Measurements from ENCODE around the gene RANGRF.

The RANGRF gene

DNA sequence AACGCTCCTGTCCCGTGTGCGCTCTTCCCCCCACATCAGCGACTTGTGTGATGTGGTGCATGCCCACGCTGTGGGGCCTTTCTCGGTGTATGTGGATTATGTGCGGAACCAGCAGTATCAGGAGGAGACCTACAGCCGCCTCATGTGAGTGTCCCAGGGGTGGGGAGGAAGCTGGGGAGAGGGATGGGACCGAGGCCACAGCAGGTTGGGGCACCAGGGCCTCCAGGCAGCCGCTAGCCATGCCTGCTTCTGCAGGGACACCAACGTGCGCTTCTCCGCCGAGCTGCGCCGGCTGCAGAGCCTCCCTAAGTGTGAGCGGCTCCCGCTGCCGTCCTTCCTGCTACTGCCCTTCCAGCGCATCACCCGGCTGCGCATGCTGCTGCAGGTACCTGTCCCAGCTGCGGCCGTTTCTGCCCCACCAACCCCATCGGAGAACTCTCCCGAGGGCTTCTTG, 27.3 kb downstream of the RANGRF start:
- DNase-seq: no peak

DNA sequence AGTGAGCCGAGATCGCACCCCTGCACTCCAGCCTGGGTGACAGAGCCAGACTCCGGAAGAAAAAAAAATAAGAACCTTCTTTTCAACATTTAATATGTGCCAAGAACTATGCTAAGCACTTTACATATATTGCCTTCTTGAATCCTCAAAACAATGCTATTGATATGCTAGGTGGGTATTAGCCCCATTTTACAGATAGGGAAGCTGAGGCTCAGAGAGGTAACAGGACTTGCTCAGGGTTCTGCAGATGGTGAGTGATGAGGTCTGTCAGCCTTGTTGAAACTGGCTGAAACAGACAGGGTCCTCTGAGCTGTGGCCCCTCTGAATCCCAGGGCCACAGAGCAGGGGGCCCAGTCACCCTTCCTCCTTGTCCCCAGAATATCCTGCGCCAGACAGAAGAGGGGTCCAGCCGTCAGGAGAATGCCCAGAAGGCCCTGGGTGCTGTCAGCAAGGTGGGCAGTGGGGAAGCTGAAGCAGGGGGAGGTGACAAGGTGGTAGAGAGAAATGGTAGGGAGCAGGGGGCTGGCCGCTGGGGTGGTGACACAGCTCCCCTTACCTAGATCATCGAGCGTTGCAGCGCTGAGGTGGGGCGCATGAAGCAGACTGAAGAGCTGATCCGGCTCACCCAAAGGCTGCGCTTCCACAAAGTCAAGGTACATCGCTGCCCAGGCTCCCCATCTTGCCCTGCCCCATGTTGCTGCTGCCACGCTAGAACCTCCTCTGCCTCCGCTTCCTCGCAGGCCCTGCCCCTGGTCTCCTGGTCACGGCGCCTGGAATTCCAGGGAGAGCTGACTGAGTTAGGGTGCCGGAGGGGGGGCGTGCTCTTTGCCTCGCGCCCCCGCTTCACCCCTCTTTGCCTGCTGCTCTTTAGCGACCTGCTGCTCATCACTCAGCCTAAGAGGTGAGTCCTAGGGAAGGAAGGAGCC, 29.8 kb downstream of the RANGRF start:
- DNase-seq: no peak

DNA sequence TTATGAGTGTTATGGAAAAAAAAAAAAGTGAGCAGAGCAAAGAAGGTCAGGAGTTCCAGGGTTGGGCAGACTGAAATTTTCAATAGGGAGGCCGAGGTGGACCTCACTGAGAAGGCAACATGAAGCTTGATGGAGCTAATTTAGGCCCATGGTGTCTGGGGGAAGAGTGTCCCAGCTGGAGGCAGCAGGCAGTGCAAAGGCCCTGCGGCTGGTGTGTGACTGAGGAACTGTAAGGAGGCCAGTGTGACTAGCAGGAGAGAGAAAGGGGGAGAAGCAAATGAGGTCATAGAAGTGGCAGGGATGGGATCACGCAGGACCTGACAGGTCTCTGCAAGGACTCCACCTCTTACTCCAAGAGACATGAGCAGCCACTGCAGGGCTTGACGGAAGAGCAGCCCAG, 31.8 kb downstream of the RANGRF start:
- no peak for DNase-seq

DNA sequence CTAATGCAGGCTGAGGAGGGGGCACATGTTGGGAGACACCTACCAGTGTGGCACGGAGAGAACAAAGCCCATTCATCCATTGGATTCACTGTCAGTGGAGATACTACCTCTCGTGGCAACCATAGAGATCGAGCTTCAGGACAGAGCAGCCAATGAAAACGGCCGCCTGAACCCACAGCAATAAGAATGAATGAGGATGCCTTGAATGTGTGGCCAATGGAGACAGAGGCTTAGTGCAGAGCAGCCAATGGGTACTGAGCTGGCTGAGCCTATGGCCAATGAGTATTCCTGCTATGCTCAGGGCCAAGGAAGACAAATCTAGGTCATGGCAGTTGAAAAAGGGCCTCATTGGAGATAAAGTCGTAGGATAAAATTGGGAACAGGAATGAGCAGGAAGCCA, 32.5 kb downstream of the RANGRF start:
- no peak for DNase-seq

DNA sequence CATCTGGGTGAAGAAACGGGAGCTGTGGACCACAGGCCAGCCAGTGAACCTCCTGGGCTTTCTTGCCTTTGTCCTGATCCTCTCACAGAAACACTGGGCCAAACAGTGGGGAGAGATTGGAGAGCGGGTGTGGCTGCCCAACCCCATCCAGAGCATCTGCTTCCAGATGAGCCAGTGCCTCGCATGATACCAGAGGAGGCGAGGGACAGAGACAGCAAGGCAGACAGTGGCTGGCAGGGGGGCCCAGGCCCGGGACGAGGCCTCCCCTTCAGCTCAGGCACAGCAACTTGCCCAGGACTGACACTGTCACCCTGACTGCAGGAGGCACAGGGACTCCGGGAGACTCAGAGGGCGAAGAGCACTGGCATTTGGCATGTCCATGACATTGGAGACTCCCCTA, 33.6 kb downstream of the RANGRF start:
- DNase-seq: no peak

DNA sequence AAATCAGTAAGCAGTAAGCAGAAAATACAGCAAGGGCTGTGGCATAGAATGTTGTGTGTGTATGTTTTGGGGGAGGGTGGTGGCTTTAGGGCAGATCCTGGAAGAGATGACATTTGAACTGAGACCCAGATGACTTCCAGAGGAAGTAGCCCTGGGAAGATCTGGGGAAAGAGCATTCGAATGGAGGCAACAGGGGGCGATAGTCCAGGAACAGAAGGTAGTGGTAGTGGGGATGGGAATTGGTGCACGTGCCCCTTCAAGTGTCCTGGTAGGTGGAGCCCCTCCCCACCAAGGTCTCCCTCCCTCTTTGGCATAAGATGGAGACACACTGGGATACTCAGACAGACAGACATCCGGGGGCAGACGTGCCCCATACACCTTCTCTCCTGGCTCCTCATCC, 35.7 kb downstream of the RANGRF start:
- DNase-seq: no peak

DNA sequence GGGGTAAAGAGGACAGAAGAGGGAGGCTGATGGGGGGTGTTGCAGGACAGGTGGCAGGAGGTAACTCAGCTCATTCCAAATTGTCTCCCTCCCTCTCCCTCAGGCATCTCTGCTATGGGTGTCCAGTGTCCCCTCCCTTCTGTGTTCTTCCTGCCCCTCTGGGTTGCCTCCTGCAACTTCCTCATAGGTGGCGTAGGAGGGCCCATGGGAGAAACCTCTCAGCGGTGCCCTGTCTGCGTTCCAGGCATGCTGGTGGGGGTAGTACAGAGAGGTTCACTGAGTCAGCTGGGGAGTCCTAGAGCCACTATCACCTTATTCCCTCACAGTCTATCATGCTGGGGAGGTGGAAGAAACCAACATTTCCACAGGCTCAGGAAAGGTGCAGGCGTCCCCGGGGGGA, 36.5 kb downstream of the RANGRF start:
- no peak for DNase-seq

DNA sequence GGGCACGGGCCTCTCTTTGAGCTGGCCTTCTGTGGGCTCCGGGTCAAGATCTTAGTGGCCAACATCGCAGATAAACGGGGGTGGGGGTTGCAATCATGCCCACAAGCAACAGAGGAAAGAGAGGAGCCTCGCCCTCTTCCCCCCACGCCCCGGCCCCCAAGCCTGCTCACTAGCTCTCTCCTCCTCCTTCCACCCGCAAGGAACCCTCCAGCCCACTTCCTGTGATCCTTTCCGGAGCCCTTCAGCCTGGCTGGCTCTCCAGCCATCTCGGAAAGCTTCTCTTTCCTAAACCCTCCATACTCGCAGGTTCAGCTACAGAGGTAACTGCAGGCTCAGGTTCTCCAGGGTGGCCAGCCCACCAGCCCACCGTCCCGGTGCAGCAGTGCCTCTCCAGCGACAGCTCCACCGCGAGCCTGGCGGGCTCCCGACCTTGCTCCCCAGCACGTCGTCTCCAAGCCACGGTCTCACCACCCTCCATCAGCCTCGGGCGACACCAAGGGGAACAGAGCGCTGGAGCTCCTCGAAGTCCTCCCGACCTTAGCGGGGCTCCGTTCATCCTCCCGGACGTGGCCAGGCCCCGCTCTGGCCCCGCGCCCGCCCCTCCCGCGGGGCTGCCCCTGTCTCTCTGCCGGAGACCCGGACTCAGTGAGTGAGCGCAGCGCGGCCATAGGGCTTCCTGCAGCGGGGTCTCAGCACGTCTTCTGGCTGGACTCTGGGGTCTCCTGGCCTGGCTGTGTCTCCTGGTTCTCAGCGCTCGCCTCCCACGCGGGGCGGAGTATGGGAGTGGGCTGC, 38.2 kb downstream of the RANGRF start:
- DNase-seq: peak; percentile 74

DNA sequence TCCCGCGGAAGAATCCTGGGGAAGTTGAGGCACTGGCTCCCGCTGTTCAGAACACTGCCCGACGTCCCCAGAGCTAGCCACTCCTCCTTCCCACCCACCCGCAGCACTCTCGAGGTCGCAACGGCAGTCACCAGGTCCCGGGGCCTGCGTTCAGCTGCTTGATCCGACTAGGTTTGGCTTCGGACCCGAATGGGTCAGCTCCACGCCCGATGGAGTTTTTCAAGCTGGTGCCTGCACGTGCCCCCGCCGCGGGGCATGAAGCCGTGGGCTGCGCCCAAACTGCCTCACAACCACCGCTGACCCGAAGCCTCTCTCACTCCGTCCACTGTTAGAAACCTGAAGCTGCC, 38.8 kb downstream of the RANGRF start:
- no peak for DNase-seq

DNA sequence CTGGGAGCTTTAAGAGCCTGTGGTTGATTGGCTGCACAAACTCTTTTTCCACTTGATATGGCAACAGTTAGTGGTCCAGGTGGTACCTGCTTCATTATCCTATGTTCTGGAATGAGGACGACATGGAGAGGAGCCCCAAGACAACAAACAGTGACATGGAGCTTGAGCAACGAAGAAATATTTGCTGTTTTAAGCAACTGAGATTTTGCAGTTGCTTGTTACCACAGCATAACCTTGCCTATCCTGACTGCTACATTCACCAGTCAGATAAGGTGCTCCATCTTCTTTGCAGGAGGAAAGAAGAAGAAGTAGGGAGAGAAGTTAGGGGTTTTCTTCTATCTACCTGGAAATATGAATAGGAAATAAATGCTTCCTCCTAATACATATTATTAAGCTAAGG, 43.7 kb downstream of the RANGRF start:
- DNase-seq: no peak

DNA sequence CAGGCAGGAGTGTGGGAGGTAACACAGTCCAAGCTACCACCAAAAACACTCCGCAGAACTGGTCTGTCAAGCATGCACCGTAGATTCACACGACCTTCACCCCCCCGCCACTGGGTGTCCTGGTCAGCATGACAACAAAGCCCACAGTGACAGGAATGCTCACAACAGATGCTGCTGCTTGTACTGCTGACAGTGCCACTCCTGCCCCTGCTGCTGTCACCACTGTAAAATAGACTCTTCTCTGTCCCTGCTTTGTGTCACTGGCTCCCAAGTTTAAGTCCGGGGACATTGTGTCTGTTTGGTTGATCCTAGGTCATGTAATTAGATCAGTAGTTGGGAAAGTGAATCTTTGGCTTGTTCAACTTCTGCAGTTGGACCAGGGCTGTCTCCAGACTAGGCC, 44.2 kb downstream of the RANGRF start:
- DNase-seq: no peak

DNA sequence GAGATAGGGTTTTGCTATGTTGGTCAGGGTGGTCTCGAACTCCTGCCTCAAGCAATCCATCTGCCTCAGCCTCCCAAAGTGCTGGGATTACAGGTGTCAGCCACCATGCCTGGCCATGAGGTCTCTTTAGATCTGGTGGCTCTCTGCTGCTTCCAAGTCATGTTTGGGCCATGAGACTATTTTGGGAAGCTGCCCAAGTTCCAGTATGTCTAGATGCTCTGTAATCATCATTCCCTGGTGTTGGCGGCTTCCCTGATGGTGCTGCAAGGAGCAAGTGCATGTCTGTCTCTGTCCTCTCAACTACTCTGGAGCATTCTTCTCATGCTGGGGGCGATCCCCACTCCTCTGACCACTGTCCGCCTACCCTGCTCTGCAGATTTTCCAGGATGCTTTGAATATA, 44.8 kb downstream of the RANGRF start:
- DNase-seq: no peak

DNA sequence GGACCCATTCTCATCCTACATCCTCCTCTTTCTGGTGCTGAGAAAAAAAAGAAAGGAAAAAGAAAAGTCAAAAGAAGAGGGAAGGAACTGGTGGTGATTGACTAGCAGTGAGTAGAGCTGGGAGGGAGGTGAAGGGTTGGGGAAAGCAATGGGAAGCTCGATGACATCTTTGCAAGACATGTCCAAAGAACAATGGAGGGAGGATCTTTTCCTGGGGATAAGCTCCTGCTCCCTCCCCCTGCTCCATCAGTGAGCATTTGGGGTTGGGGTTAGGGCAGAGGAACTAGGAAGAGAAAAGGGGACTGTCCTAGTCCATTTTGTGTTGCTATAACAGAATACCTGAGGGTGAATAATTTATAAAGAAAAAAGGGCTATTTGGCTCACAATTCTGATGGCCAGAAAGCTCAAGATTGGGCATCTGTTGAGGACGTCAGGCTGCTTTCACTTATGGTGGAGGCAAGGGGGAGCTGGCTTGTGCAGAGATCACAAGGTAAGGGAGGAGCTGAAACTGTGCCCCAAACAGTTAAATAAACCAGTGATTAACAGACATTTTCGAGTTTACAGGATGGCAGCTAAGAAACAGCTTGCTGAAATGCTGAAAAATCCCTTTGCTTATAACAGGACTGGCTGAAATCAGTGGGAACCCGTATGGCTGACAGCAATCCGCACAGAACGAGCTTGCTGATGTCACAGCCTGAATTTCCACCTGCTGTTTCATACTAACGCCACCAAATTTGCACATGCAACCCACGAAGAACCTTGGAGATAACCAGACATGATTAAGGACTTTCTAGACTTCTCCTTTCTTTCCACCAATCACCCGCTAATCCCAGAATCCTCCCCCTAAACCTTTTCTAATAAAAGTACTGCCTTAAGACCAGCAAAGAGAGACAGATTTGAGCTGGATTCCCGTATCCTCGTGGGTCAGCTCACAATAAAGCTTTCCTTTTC, 49.6 kb downstream of the RANGRF start:
- no peak for DNase-seq

DNA sequence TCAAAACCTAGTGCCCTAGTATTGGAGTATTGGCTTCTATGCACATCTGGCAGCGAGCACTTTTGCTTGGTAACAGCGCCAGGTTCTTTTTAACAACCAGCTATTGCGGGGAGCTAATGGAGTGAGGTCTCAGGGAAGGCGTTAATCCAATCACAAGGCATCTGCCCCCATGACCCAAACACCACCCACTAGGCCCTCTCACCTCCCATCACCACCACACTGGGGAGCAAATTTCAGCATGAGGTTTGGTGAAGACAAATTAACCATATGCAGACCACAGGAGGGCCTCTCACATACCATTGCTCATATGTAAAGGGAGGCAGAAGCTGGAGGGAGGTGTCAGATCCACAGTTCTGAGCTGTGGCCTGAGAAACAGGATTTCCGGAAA, 50.3 kb downstream of the RANGRF start:
- DNase-seq: no peak

DNA sequence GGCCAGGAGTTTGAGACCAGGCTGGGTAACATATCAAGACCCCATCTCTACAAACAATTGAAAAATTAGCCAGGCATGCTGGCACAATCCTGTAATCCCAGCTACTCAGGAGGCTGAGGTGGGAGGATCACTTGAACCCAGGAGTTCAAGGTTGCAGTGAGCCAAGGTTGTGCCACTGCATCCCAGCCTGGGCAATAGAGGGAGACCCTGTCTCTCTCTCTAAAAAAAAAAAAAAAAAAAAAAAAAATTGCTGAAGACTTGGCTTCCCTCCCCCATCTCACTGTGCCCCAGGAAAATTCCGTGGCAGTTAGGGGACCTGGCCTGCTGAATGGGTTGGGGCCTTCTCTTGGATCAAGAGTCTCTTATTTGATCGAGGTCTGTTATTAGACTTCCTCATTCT, 51.1 kb downstream of the RANGRF start, which contains the start of gene ODF4:
Gene ODF4, plus strand, starts transcription at position 301 of the 400 bp plus-strand sequence. CDS start 212 bp downstream, outside the sequence.
- DNase-seq: no peak
